SK-N-SH treated with all-trans-retinoic acid at 6 μM for 48 hours (cell line): ENCODE data around the gene WNK3.

Source experiments
- ARNTL ChIP-seq: fragments of 450-650 bp; formaldehyde crosslinking; IDR thresholded peaks from 2 replicates; pipeline ENCODE4 v1.5.0; 2020; ENCODE audit warnings: low read depth, mild to moderate bottlenecking, moderate library complexity, borderline replicate concordance
- PPARA ChIP-seq: fragments of 250-450 bp; sonication (Bioruptor Pico); IDR thresholded peaks from 2 replicates; pipeline ENCODE4 v1.5.0; 2020; ENCODE audit warnings: mild to moderate bottlenecking, borderline replicate concordance
- SNAI2 ChIP-seq: fragments of 250-450 bp; sonication (Bioruptor Pico); IDR thresholded peaks from 2 replicates; pipeline ENCODE4 v1.5.0; 2020; ENCODE audit warnings: mild to moderate bottlenecking, moderate library complexity
- TOX ChIP-seq: fragments of 250-450 bp; sonication (Bioruptor Pico); IDR thresholded peaks from 2 replicates; pipeline ENCODE4 v1.8.0; 2021; ENCODE audit warnings: mild to moderate bottlenecking, moderate library complexity, borderline replicate concordance
- ZC3H10 ChIP-seq: fragments of 250-450 bp; sonication (Bioruptor Pico); IDR thresholded peaks from 2 replicates; pipeline ENCODE4 v1.5.1; 2021; ENCODE audit warnings: mild to moderate bottlenecking, moderate library complexity
- ZFP3 ChIP-seq: fragments of 250-450 bp; sonication (Bioruptor Pico); IDR thresholded peaks from 2 replicates; pipeline ENCODE4 v1.5.0; 2020; ENCODE audit warnings: mild to moderate bottlenecking, moderate library complexity
- ZFP30 ChIP-seq: fragments of 450-650 bp; formaldehyde crosslinking; IDR thresholded peaks from 2 replicates; pipeline ENCODE4 v1.5.0; 2022; ENCODE audit warnings: mild to moderate bottlenecking, moderate library complexity
- ZNF565 ChIP-seq: fragments of 450-650 bp; formaldehyde crosslinking; conservative IDR thresholded peaks from 2 replicates; pipeline ENCODE4 v1.5.0; 2020; ENCODE audit warnings: low read depth, mild to moderate bottlenecking, moderate library complexity

DNA sequence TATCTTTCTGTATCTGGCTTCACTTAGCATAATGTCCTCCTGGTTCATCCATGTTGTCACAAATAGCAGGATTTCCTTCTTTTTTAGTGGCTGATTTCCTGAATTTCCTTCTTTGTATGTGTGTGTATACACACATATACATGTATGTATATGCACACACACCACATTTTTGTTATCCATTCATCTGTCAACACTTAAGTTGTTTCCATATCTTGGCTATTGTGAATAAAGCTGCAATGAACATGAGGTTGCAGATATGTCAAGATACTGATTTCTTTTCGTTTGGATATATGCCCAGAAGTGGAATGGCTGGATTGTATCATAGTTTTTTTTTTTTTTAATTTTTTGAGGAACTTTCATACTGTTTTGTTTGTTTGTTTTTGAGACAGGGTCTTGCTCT is 76.2 kb downstream of the WNK3 start:
- TF ChIP-seq SNAI2 (CRISPR knock-in tag) (no peak), ARNTL (no peak), ZFP3 (CRISPR knock-in tag) (no peak), TOX (CRISPR knock-in tag) (no peak), ZNF565 (CRISPR knock-in tag) (no peak), PPARA (CRISPR knock-in tag) (no peak), ZC3H10 (no peak), ZFP30 (CRISPR knock-in tag) (no peak)
